IPS-11a (cell line): ENCODE results near the gene PSAPL1.

ENCODE experiments used
- H3K4me3 ChIP-seq: one replicate; pipeline ENCODE4 v1.5.1; 2013; ENCODE audit warnings: low read depth, low read length, control low read depth

Gene PSAPL1

GRCh38 chr4:7397206-7398103, 37.3 kb downstream of the PSAPL1 start:
- no peak overlapping the region for H3K4me3 ChIP-seq

GRCh38 chr4:7396186-7396910, 38.4 kb downstream of the PSAPL1 start:
- no peak overlapping the region for H3K4me3 ChIP-seq

GRCh38 chr4:7395645-7396044, 39.1 kb downstream of the PSAPL1 start:
- no peak overlapping the region for H3K4me3 ChIP-seq

- no peak overlapping the region for H3K4me3 ChIP-seq
These were observed 39.9 kb downstream of the PSAPL1 start for GRCh38 chr4:7394681-7395451.

- no peak overlapping the region for H3K4me3 ChIP-seq
These were observed 40.8 kb downstream of the PSAPL1 start for GRCh38 chr4:7393601-7394575.

- no peak overlapping the region for H3K4me3 ChIP-seq
These were observed 42.0 kb downstream of the PSAPL1 start for GRCh38 chr4:7392438-7393421.

DNA sequence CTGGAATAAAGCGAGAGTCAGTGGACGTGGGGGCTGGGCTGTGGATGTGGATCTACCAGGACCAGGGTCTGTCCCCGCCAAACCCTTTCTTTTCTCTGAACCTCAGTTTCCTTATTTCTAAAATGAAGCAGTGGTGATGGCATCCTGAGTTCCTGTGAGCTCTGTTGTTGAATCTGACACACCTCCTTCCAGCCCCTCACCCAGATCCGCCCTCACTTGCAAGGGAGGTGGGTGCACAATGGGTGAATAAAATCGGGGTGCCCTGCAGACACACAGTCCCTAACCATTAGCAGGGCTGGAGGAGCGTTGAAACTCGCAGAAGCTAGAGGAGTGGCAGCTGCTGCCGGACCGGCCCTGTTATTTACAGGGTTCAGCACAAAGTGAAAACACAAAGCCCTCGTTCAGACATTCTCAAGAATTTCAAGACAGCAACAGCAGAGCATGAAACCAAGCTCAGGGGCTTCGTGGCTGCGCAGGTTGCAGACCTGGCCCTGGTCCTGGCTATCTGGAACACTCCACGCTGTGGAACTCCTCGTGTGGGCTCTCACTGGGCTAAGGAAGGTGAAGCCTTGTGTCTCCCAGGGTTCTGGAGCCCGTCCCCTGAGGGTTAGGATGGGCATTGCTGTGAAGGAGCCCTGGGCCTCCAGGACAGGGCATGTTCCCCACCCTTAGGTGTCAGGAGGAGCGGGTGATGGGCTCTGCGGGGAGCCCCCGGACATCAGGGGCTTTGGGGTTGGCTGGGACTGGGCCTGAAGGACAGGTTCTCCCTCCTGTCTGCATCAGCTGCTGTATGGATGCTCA, 42.9 kb downstream of the PSAPL1 start:
- no peak overlapping the region for H3K4me3 ChIP-seq

DNA sequence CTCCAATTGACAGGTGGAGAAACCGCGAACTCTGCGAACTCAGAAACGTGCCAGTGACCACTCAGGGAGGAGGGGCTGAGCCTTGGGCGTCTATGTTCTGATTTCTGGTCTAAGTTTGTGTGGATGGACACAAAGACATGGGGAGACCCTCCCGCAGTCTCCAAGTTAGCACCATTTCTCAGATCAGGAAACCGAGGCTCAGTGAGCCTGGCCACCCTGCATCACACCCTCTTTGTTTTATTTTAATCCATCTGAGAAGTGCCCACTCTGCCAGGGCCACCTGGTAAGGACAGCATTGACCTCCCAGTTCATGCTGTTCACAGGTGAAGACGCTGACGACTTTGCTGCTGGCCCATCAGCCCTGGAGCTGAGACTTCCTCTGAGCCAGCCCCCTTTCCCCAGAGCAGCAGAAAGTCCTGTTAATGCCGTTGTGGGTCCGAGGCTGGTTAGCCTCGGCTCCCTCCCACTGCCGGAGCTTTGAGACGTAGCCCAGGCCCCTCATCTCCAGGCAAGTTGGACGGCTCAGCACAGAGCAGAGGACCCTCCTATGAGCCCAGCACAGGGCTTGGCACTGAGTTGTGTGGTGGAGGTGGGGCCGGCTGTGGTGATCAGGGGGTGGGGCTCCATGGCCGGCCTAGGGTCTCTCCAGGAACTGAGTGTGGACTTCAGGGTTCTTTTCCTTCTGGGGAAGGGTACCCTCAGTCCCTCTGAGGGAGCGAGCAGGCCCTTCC, 43.7 kb downstream of the PSAPL1 start:
- no peak overlapping the region for H3K4me3 ChIP-seq

GRCh38 chr4:7390336-7390735, 44.4 kb downstream of the PSAPL1 start:
- H3K4me3 ChIP-seq: no peak overlapping the region

- H3K4me3 ChIP-seq: no peak overlapping the region
These were observed 45.0 kb downstream of the PSAPL1 start for GRCh38 chr4:7389719-7390118.

GRCh38 chr4:7389101-7389701, 45.5 kb downstream of the PSAPL1 start:
- H3K4me3 ChIP-seq: no peak overlapping the region

DNA sequence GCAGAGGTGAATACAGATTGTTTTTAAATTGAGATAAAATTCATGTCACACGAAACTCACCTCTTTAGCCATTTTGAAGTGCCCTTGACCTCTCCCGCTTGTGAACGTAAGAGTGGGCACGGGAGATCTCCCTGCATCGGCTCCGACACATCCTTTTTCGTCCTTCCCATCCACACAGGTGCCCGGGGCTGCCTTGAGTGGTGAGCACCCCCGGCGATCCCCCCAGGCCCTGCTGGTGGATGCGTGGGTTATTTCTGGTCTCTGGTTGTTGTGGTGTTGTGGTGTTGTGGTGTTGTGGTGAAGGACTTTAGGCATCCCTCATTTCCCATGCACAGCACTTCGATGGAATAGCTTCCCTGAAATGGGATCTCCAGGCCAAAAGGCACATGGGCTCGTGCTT, 46.1 kb downstream of the PSAPL1 start:
- no peak overlapping the region for H3K4me3 ChIP-seq

DNA sequence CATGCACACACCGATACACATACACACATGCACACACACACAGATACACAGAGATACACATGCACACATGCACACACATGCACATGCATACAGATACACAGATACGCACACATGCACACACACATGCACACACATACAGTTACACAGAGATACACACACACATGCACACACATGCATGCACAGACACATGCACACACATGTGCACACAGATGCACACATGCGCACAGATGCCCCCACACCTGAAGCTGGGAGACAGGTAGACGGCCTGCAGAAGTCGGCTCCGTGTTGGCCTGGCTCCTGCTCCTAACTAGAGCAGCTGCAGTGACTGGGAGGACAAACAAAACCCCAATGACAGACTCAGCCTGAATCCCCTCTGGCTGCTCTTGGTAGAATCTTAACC, 46.8 kb downstream of the PSAPL1 start:
- no peak overlapping the region for H3K4me3 ChIP-seq

GRCh38 chr4:7384929-7385890, 49.5 kb downstream of the PSAPL1 start:
- H3K4me3 ChIP-seq: no peak overlapping the region

GRCh38 chr4:7384003-7384928, 50.5 kb downstream of the PSAPL1 start:
- H3K4me3 ChIP-seq: no peak overlapping the region
